HG03520 (cell line): ENCODE measurements around the gene INPP4A.
"Not testable (repeated sequence)": the region's sequence is repeated elsewhere in the genome, so short reads cannot be mapped to it uniquely, and the experiment has no call there.

Experiments used
- ATAC-seq: cut with Tn5 transposase; IDR thresholded peaks from one replicate; pipeline ENCODE4 v1.9.1; 2021; ENCODE audit warnings: mild to moderate bottlenecking, moderate library complexity; ENCODE audit not compliant: unreplicated experiment

INPP4A gene

GRCh38 chr2:98578231-98578630, 133.6 kb downstream of the INPP4A start:
- ATAC-seq: no peak

- no peak for ATAC-seq
Observed at GRCh38 chr2:98579926-98580325, 135.3 kb downstream of the INPP4A start.

GRCh38 chr2:98580656-98581284, 136.1 kb downstream of the INPP4A start:
- no peak for ATAC-seq

GRCh38 chr2:98582523-98582922, 137.9 kb downstream of the INPP4A start:
- ATAC-seq: no peak

- no peak for ATAC-seq
Observed at GRCh38 chr2:98583276-98583675, 138.6 kb downstream of the INPP4A start.

- ATAC-seq: no peak
Observed at GRCh38 chr2:98583816-98584618, 139.4 kb downstream of the INPP4A start.

GRCh38 chr2:98585386-98585785, 140.7 kb downstream of the INPP4A start:
- ATAC-seq: no peak

GRCh38 chr2:98586551-98587140, 142.0 kb downstream of the INPP4A start:
- ATAC-seq: no peak

- no peak for ATAC-seq
Observed at GRCh38 chr2:98588880-98589431, 144.3 kb downstream of the INPP4A start.

GRCh38 chr2:98589489-98589888, 144.8 kb downstream of the INPP4A start:
- ATAC-seq: no peak

GRCh38 chr2:98592565-98592964, 147.9 kb downstream of the INPP4A start:
- no peak for ATAC-seq

- not testable (repeated sequence) for ATAC-seq
Observed at GRCh38 chr2:98594665-98595064, 150.0 kb downstream of the INPP4A start.

- ATAC-seq: no peak
Observed at GRCh38 chr2:98598781-98599428, 154.2 kb downstream of the INPP4A start.

GRCh38 chr2:98601532-98602132, 157.0 kb downstream of the INPP4A start:
- ATAC-seq: no peak

GRCh38 chr2:98604547-98604946, 159.9 kb downstream of the INPP4A start:
- ATAC-seq: no peak

GRCh38 chr2:98605076-98605475, 160.4 kb downstream of the INPP4A start:
- ATAC-seq: no peak

GRCh38 chr2:98606431-98606830, 161.8 kb downstream of the INPP4A start:
- ATAC-seq: no peak

- ATAC-seq: no peak
Observed at GRCh38 chr2:98607104-98607503, 162.4 kb downstream of the INPP4A start.

- no peak for ATAC-seq
Observed at GRCh38 chr2:98607741-98608115, 163.1 kb downstream of the INPP4A start.

- ATAC-seq: peak; percentile 79
Observed at GRCh38 chr2:98608116-98608961, 163.7 kb downstream of the INPP4A start, which contains the start of the genes COA5 and UNC50. COA5 (minus strand) TSS chr2:98608512; CDS start chr2:98608405, 107 bp downstream. UNC50 (plus strand) TSS chr2:98608589; CDS start chr2:98609760, 1,171 bp downstream.
